OCI-LY1 (cell line): ENCODE measurements around the gene RAB36.

Experiments
- H2AFZ ChIP-seq: fragments of 200-600 bp; sonication (generic), shearing (Covaris generic); 2 replicates; pipeline ENCODE4 v1.6.0; 2014; ENCODE audit warnings: antibody characterized with exemption, mild to moderate bottlenecking, low read length
- H3F3A ChIP-seq: fragments of 200-600 bp; sonication (generic), shearing (Covaris generic); 2 replicates; pipeline ENCODE4 v1.6.0; 2014; ENCODE audit warnings: mild to moderate bottlenecking, antibody characterized with exemption, low read length, moderate library complexity; ENCODE audit not compliant: insufficient read depth
- H3K27ac ChIP-seq: fragments of 200-600 bp; sonication (generic); 2 replicates; pipeline ENCODE4 v1.5.1; 2014; ENCODE audit warnings: low read length, mixed run types, mild to moderate bottlenecking, low read depth; ENCODE audit not compliant: poor library complexity, severe bottlenecking
- H3K27me3 ChIP-seq: fragments of 200-600 bp; sonication (generic); 2 replicates; pipeline ENCODE4 v1.6.0; 2014; ENCODE audit warnings: antibody characterized with exemption, mild to moderate bottlenecking, low read length, moderate library complexity; ENCODE audit not compliant: insufficient read depth
- H3K36me3 ChIP-seq: fragments of 200-600 bp; sonication (generic); 2 replicates; pipeline ENCODE4 v1.6.1; 2014; ENCODE audit warnings: mild to moderate bottlenecking, antibody characterized with exemption, low read length, moderate library complexity, mixed read lengths; ENCODE audit not compliant: insufficient read depth
- H3K4me1 ChIP-seq: fragments of 200-600 bp; sonication (generic); 2 replicates; pipeline ENCODE4 v1.5.1; 2014; ENCODE audit warnings: mild to moderate bottlenecking, low read length, moderate library complexity; ENCODE audit not compliant: insufficient read depth, severe bottlenecking
- H3K4me2 ChIP-seq: fragments of 200-600 bp; sonication (generic), shearing (Covaris generic); 2 replicates; pipeline ENCODE4 v1.6.1; 2014; ENCODE audit warnings: low read length
- H3K4me3 ChIP-seq: fragments of 200-600 bp; sonication (generic); 2 replicates; pipeline ENCODE4 v1.5.1; 2014; ENCODE audit warnings: low read length, low read depth, mild to moderate bottlenecking, mixed read lengths; ENCODE audit not compliant: poor library complexity, severe bottlenecking
- H3K79me2 ChIP-seq: fragments of 200-600 bp; shearing (Covaris generic); 2 replicates; pipeline ENCODE4 v1.6.1; 2016; ENCODE audit warnings: mixed run types, low read length, mixed read lengths; ENCODE audit not compliant: insufficient read depth
- H3K9ac ChIP-seq: fragments of 200-600 bp; sonication (generic), shearing (Covaris generic); 2 replicates; pipeline ENCODE4 v1.6.1; 2014; ENCODE audit warnings: mild to moderate bottlenecking, low read length, mixed read lengths
- H3K9me2 ChIP-seq: fragments of 200-600 bp; sonication (generic), shearing (Covaris generic); 2 replicates; pipeline ENCODE4 v1.6.1; 2014; ENCODE audit warnings: low read depth, mild to moderate bottlenecking, low read length, mixed read lengths
- H3K9me3 ChIP-seq: fragments of 200-600 bp; shearing (Covaris generic); 2 replicates; pipeline ENCODE4 v1.6.1; 2014; ENCODE audit warnings: low read length, mixed read lengths
- H4K20me1 ChIP-seq: fragments of 200-600 bp; sonication (generic), shearing (Covaris generic); 2 replicates; pipeline ENCODE4 v1.6.0; 2016; ENCODE audit warnings: mild to moderate bottlenecking, low read length; ENCODE audit not compliant: insufficient read depth
- EZH2 ChIP-seq: fragments of 200-600 bp; sonication (generic), shearing (Covaris generic); IDR thresholded peaks from 2 replicates; pipeline ENCODE4 v1.8.0; 2017; ENCODE audit warnings: borderline replicate concordance, mixed run types, mild to moderate bottlenecking, antibody characterized with exemption, low read length, moderate library complexity, mixed read lengths
- TF ChIP-seq, protein P1 (sequence below): fragments of 200-600 bp; sonication (generic), shearing (Covaris generic); IDR thresholded peaks from 2 replicates; pipeline ENCODE4 v1.5.1; 2017; ENCODE audit warnings: mild to moderate bottlenecking, antibody characterized with exemption, low read length, moderate library complexity, mixed read lengths

Gene RAB36

GRCh38 chr22:23152238-23153114, 7.2 kb downstream of the RAB36 start:
- Histone ChIP-seq H3K4me2 (peak overlapping the region; percentile 42), H3K4me1 (peaks cover 31% of the 10 kb centered on the region), H3K9me3 (no peaks in the 10 kb centered on the region), H3K4me3 (peak overlapping the region; percentile 11), H3K36me3 (no peaks in the 10 kb centered on the region), H4K20me1 (no peaks in the 10 kb centered on the region), H3F3A (no peaks in the 10 kb centered on the region), H3K9me2 (no peaks in the 10 kb centered on the region), H3K79me2 (no peaks in the 10 kb centered on the region), H2AFZ (0 out of 2 replicates have a peak overlapping the region, but pooled peaks have one; percentile 1), H3K27ac (peak overlapping the region; percentile 26), H3K27me3 (no peaks in the 10 kb centered on the region), H3K9ac (peak overlapping the region; percentile 25; the same call in 1 of the 2 replicates)
- TF ChIP-seq EZH2 = no peak
- TF ChIP-seq, protein P1, sequence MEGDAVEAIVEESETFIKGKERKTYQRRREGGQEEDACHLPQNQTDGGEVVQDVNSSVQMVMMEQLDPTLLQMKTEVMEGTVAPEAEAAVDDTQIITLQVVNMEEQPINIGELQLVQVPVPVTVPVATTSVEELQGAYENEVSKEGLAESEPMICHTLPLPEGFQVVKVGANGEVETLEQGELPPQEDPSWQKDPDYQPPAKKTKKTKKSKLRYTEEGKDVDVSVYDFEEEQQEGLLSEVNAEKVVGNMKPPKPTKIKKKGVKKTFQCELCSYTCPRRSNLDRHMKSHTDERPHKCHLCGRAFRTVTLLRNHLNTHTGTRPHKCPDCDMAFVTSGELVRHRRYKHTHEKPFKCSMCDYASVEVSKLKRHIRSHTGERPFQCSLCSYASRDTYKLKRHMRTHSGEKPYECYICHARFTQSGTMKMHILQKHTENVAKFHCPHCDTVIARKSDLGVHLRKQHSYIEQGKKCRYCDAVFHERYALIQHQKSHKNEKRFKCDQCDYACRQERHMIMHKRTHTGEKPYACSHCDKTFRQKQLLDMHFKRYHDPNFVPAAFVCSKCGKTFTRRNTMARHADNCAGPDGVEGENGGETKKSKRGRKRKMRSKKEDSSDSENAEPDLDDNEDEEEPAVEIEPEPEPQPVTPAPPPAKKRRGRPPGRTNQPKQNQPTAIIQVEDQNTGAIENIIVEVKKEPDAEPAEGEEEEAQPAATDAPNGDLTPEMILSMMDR = no peak

- TF ChIP-seq, protein P1 = no peak
- no peak for TF ChIP-seq EZH2
- Histone ChIP-seq H3K27ac (no peak overlapping the region), H3K4me3 (no peak overlapping the region), H4K20me1 (no peaks in the 10 kb centered on the region), H3K9me3 (no peaks in the 10 kb centered on the region), H3K36me3 (no peaks in the 10 kb centered on the region), H3F3A (no peaks in the 10 kb centered on the region), H3K9me2 (no peaks in the 10 kb centered on the region), H2AFZ (no peak overlapping the region), H3K27me3 (no peaks in the 10 kb centered on the region), H3K4me1 (peaks cover 34% of the 10 kb centered on the region), H3K9ac (no peak overlapping the region), H3K79me2 (no peaks in the 10 kb centered on the region), H3K4me2 (no peak overlapping the region)
Measured at GRCh38 chr22:23153994-23154393, 8.7 kb downstream of the RAB36 start.

- H3F3A ChIP-seq = no peaks in the 10 kb centered on the region
- H3K27ac ChIP-seq = no peak overlapping the region
- H3K4me3 ChIP-seq = no peak overlapping the region
- no peaks in the 10 kb centered on the region for H3K36me3 ChIP-seq
- peaks cover 34% of the 10 kb centered on the region for H3K4me1 ChIP-seq
- no peaks in the 10 kb centered on the region for H3K9me3 ChIP-seq
- no peak overlapping the region for H3K9ac ChIP-seq
- no peaks in the 10 kb centered on the region for H4K20me1 ChIP-seq
- no peak overlapping the region for H2AFZ ChIP-seq
- no peak for TF ChIP-seq EZH2
- TF ChIP-seq, protein P1 = no peak
- no peaks in the 10 kb centered on the region for H3K9me2 ChIP-seq
- H3K4me2 ChIP-seq = no peak overlapping the region
- H3K79me2 ChIP-seq = no peaks in the 10 kb centered on the region
- H3K27me3 ChIP-seq = no peaks in the 10 kb centered on the region
Measured at GRCh38 chr22:23154461-23154860, 9.2 kb downstream of the RAB36 start.
